HCT116 (cell line): Measurements from ENCODE around the gene IRS1.

Experiments
- CEBPB ChIP-seq: IDR thresholded peaks from 2 replicates; pipeline ENCODE4 v1.6.1; 2012; ENCODE audit warnings: low read depth
- CTCF ChIP-seq, 3 experiments: fragments of 200-600 bp in 1 of 3; sonication (generic) in 1 of 3; IDR thresholded peaks in 2 of 3; conservative IDR thresholded peaks in 1 of 3; 2 replicates each; pipeline ENCODE4 v1.5.1; 2012 to 2017; ENCODE audit warnings: low read depth in 2 of 3, low read length in 2 of 3, antibody characterized with exemption in 1 of 3, borderline replicate concordance in 1 of 3, control low read depth in 1 of 3, mild to moderate bottlenecking in 1 of 3, mixed read lengths in 1 of 3, mixed run types in 1 of 3, moderate library complexity in 1 of 3; ENCODE audit not compliant: insufficient read depth in 1 of 3
- EGR1 ChIP-seq: IDR thresholded peaks from 2 replicates; pipeline ENCODE4 v1.6.1; 2012; ENCODE audit warnings: low read depth
- EZH2 ChIP-seq: fragments of 200-600 bp; sonication (generic); IDR thresholded peaks from 2 replicates; pipeline ENCODE4 v1.6.1; 2017; ENCODE audit warnings: antibody characterized with exemption, mixed run types
- EZH2phosphoT487 ChIP-seq: fragments of 200-600 bp; IDR thresholded peaks from 2 replicates; pipeline ENCODE4 v1.6.1; 2018; ENCODE audit warnings: antibody characterized with exemption, borderline replicate concordance
- JUND ChIP-seq: IDR thresholded peaks from 2 replicates; pipeline ENCODE4 v1.6.1; 2012
- POLR2A ChIP-seq: IDR thresholded peaks from 2 replicates; pipeline ENCODE4 v1.7.0; 2011; ENCODE audit warnings: borderline replicate concordance; ENCODE audit not compliant: insufficient read depth, insufficient read length; ENCODE audit errors: extremely low read depth
- POLR2AphosphoS5 ChIP-seq: IDR thresholded peaks from 2 replicates; pipeline ENCODE4 v1.6.1; 2011; ENCODE audit warnings: mild to moderate bottlenecking, low read depth, low read length, moderate library complexity
- RAD21 ChIP-seq: IDR thresholded peaks from 2 replicates; pipeline ENCODE4 v1.6.1; 2012; ENCODE audit warnings: low read depth, mild to moderate bottlenecking
- REST ChIP-seq: IDR thresholded peaks from 2 replicates; pipeline ENCODE4 v1.6.1; 2012; ENCODE audit warnings: low read depth
- TCF7L2 ChIP-seq: IDR thresholded peaks from 2 replicates; pipeline ENCODE4 v1.7.0; 2011; ENCODE audit warnings: borderline replicate concordance, inconsistent platforms; ENCODE audit not compliant: insufficient read depth, insufficient read length; ENCODE audit errors: extremely low read depth
- YY1 ChIP-seq: IDR thresholded peaks from 2 replicates; pipeline ENCODE4 v1.6.1; 2011; ENCODE audit warnings: low read length, low read depth, moderate library complexity, mild to moderate bottlenecking; ENCODE audit not compliant: insufficient replicate concordance; ENCODE audit errors: extremely low read depth
- ZBTB33 ChIP-seq: IDR thresholded peaks from 2 replicates; pipeline ENCODE4 v1.6.1; 2011; ENCODE audit warnings: mild to moderate bottlenecking, low read length, moderate library complexity; ENCODE audit not compliant: insufficient replicate concordance; ENCODE audit errors: extremely low read depth
- ZNF274 ChIP-seq: fragments of 200-500 bp; sonication (Bioruptor generic); IDR thresholded peaks from 2 replicates; pipeline ENCODE4 v1.6.1; 2014; ENCODE audit warnings: mild to moderate bottlenecking, low read depth, low read length, inconsistent platforms

- TF ChIP-seq YY1 = no peak
- TF ChIP-seq EZH2 = no peak
- TF ChIP-seq POLR2AphosphoS5 = no peak
- no peak for TF ChIP-seq CTCF (IDR thresholded peaks at IDR 0.05 in 2 of 3, conservative IDR thresholded peaks at IDR 0.05 in 1 of 3; ENCODE audit: borderline replicate concordance in 1 of 3, insufficient read depth in 1 of 3, low read depth in 2 of 3, low read length in 2 of 3)
- no peak for TF ChIP-seq REST
- TF ChIP-seq CEBPB = peak; percentile 60; the same call in 1 of the 2 replicates
- TF ChIP-seq RAD21 = no peak
- TF ChIP-seq JUND = no peak
- TF ChIP-seq EGR1 = no peak
- no peak for TF ChIP-seq EZH2phosphoT487
- no peak for TF ChIP-seq POLR2A
- TF ChIP-seq TCF7L2 = no peak
- no peak for TF ChIP-seq ZBTB33
- TF ChIP-seq ZNF274 = no peak
These were observed 61.3 kb downstream of the IRS1 start for GRCh38 chr2:226738191-226738820.
